ENCODE results near the gene ZBTB34.

ZBTB34 gene

DNA sequence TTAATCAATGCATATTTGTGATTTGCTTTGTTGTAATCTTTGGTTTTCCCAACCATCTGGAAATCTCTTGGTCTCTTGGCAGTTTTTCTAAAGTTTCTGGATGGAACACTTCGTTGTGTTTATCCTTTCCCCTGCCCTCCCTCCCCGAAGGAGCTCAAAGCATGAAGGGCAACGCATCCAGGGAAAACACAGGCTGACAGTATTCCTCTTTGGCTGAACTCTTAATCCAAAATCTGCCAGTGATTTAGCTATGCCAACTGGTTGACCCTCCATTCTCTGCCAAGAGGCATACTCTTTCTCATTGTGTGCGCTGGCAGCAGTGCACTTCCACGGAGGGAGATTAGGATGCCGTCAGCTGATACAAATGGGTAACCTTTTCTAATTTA is 20.5 kb downstream of the ZBTB34 start:
- Histone ChIP-seq H4K20me1 (ENCODE audit: low read depth, low read length) (no peaks in the 10 kb centered on the region), H2AFZ (ENCODE audit: low read depth, low read length, severe bottlenecking) (no peak overlapping the region), H3F3A (ENCODE audit: insufficient read depth) (no peaks in the 10 kb centered on the region), H3K79me2 (ENCODE audit: insufficient read depth, low read length) (no peaks in the 10 kb centered on the region), H3K4me2 (ENCODE audit: low read depth, low read length, poor library complexity, severe bottlenecking) (no peak overlapping the region), H3K27me3 (ENCODE audit: low read length) (no peaks in the 10 kb centered on the region), H3K9ac (ENCODE audit: low read length) (no peak overlapping the region), H3K4me3 (ENCODE audit: insufficient read depth, low read length, poor library complexity, severe bottlenecking) (no peak overlapping the region), H3K9me2 (replicated peaks; ENCODE audit: insufficient read depth, low read length) (no peaks in the 10 kb centered on the region), H3K9me3 (ENCODE audit: insufficient read depth, low read length) (no peaks in the 10 kb centered on the region), H3K36me3 (ENCODE audit: low read length) (no peaks in the 10 kb centered on the region), H3K27ac (ENCODE audit: low read depth, low read length) (no peak overlapping the region)
- no peak for TF ChIP-seq EZH2phosphoT487 (conservative IDR thresholded peaks at IDR 0.05; ENCODE audit: low read length)
- TF ChIP-seq CTCF (IDR thresholded peaks at IDR 0.05; ENCODE audit: insufficient read depth, low read length, poor library complexity, severe bottlenecking) = no peak

DNA sequence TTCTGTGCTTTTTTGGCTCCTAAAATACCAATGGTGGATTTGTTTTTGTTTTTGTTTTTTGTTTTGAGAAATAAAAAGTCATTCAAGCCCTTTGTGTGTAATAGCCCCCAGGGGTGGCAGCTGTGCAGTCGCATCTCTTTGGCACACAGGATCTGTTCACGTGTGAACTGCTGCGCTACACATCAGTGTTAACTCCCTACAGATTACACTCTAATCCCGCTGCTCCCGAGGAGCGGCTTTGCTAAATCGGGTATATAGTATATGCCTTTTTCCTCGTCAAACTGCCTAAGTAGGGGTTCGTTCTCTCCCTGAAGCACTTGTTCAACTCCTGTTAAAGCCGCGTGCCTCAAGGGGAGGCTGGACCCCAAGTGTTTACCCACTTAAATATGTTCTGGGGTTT is 22.3 kb downstream of the ZBTB34 start:
- Histone ChIP-seq H3K27ac (ENCODE audit: low read depth, low read length) (no peak overlapping the region), H3K27me3 (ENCODE audit: low read length) (no peaks in the 10 kb centered on the region), H3K79me2 (ENCODE audit: insufficient read depth, low read length) (no peaks in the 10 kb centered on the region), H3K4me3 (ENCODE audit: insufficient read depth, low read length, poor library complexity, severe bottlenecking) (no peak overlapping the region), H3K4me2 (ENCODE audit: low read depth, low read length, poor library complexity, severe bottlenecking) (no peak overlapping the region), H2AFZ (ENCODE audit: low read depth, low read length, severe bottlenecking) (no peak overlapping the region), H3K9me3 (ENCODE audit: insufficient read depth, low read length) (no peaks in the 10 kb centered on the region), H3K9me2 (replicated peaks; ENCODE audit: insufficient read depth, low read length) (no peaks in the 10 kb centered on the region), H4K20me1 (ENCODE audit: low read depth, low read length) (no peaks in the 10 kb centered on the region), H3K36me3 (ENCODE audit: low read length) (no peaks in the 10 kb centered on the region), H3K9ac (ENCODE audit: low read length) (no peak overlapping the region), H3F3A (ENCODE audit: insufficient read depth) (no peaks in the 10 kb centered on the region)
- TF ChIP-seq EZH2phosphoT487 (conservative IDR thresholded peaks at IDR 0.05; ENCODE audit: low read length) = no peak
- no peak for TF ChIP-seq CTCF (IDR thresholded peaks at IDR 0.05; ENCODE audit: insufficient read depth, low read length, poor library complexity, severe bottlenecking)

GRCh38 chr9:126883636-126884035 is 23.2 kb downstream of the ZBTB34 start:
- H3K9me2 ChIP-seq (replicated peaks; ENCODE audit: insufficient read depth, low read length) = no peaks in the 10 kb centered on the region
- no peak overlapping the region for H3K4me2 ChIP-seq (ENCODE audit: low read depth, low read length, poor library complexity, severe bottlenecking)
- no peaks in the 10 kb centered on the region for H3K9me3 ChIP-seq (ENCODE audit: insufficient read depth, low read length)
- H3K9ac ChIP-seq (ENCODE audit: low read length) = no peak overlapping the region
- H3F3A ChIP-seq (ENCODE audit: insufficient read depth) = no peaks in the 10 kb centered on the region
- no peak overlapping the region for H3K27ac ChIP-seq (ENCODE audit: low read depth, low read length)
- no peaks in the 10 kb centered on the region for H3K36me3 ChIP-seq (ENCODE audit: low read length)
- H2AFZ ChIP-seq (ENCODE audit: low read depth, low read length, severe bottlenecking) = no peak overlapping the region
- H3K79me2 ChIP-seq (ENCODE audit: insufficient read depth, low read length) = no peaks in the 10 kb centered on the region
- H3K4me3 ChIP-seq (ENCODE audit: insufficient read depth, low read length, poor library complexity, severe bottlenecking) = no peak overlapping the region
- TF ChIP-seq CTCF (IDR thresholded peaks at IDR 0.05; ENCODE audit: insufficient read depth, low read length, poor library complexity, severe bottlenecking) = no peak
- no peak for TF ChIP-seq EZH2phosphoT487 (conservative IDR thresholded peaks at IDR 0.05; ENCODE audit: low read length)
- H3K27me3 ChIP-seq (ENCODE audit: low read length) = no peaks in the 10 kb centered on the region
- no peaks in the 10 kb centered on the region for H4K20me1 ChIP-seq (ENCODE audit: low read depth, low read length)
